ENCODE data around the gene TBC1D19.

DNA sequence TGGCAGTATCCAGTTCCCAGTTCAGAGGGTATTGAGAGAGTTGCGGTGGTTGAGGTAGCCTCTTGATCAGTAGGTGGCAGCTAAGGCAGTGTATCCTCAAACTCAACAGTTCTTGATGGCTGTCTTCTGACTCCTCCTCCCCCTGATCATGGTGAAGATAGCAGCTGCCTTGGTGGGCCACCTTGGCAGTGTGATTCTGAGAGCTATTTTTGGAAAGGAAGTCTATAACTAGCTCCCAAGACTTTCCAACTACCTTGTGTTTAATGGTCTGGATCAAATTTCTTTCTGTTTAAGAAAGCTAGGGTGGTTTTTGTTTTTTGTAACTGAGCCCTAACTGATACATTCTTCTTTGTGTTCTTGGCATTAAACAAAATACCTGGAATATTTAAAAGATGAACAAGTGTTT lies 10.5 kb upstream of the TBC1D19 start:
- TF ChIP-seq, protein P1, sequence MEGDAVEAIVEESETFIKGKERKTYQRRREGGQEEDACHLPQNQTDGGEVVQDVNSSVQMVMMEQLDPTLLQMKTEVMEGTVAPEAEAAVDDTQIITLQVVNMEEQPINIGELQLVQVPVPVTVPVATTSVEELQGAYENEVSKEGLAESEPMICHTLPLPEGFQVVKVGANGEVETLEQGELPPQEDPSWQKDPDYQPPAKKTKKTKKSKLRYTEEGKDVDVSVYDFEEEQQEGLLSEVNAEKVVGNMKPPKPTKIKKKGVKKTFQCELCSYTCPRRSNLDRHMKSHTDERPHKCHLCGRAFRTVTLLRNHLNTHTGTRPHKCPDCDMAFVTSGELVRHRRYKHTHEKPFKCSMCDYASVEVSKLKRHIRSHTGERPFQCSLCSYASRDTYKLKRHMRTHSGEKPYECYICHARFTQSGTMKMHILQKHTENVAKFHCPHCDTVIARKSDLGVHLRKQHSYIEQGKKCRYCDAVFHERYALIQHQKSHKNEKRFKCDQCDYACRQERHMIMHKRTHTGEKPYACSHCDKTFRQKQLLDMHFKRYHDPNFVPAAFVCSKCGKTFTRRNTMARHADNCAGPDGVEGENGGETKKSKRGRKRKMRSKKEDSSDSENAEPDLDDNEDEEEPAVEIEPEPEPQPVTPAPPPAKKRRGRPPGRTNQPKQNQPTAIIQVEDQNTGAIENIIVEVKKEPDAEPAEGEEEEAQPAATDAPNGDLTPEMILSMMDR (conservative IDR thresholded peaks at IDR 0.05; ENCODE audit: low read length): peak; percentile 44
- TF ChIP-seq EZH2phosphoT487 (IDR thresholded peaks at IDR 0.05; ENCODE audit: borderline replicate concordance): no peak

All from Loucy (cell line).